Astrocyte (in vitro differentiated cells and primary cell): ENCODE data around the gene PDZK1IP1. TPM values are rescaled to one million over a fixed set of nuclear protein-coding genes. Genes with fewer than 3 reads are reported as not detected.
"Not testable (repeated sequence)": the region's sequence is repeated elsewhere in the genome, so short reads cannot be mapped to it uniquely, and the experiment has no call there.

Experiments
- DNase-seq: peaks from one replicate; pipeline ENCODE4 v3.0.0-alpha.2; 2010; ENCODE audit warnings: low read depth
- FAIRE-seq: peaks from 2 replicates; lab custom pipeline; 2011; peaks lifted over from hg19 to GRCh38; lab: Jason Lieb, UNC
- H2AFZ ChIP-seq: 2 replicates; pipeline ENCODE4 v1.6.0; 2012; ENCODE audit warnings: low read depth, low read length, inconsistent platforms
- H3K27ac ChIP-seq: 2 replicates; pipeline ENCODE4 v1.5.1; 2011; ENCODE audit warnings: low read depth, low read length, inconsistent platforms
- H3K27me3 ChIP-seq: 2 replicates; pipeline ENCODE4 v1.6.0; 2011; ENCODE audit warnings: low read length, inconsistent platforms; ENCODE audit not compliant: insufficient read depth
- H3K36me3 ChIP-seq: 2 replicates; pipeline ENCODE4 v1.5.1; 2011; ENCODE audit warnings: low read length, inconsistent platforms; ENCODE audit not compliant: insufficient read depth
- H3K4me1 ChIP-seq: 2 replicates; pipeline ENCODE4 v1.5.1; 2011; ENCODE audit warnings: low read length, inconsistent platforms; ENCODE audit not compliant: insufficient read depth
- H3K4me2 ChIP-seq: 2 replicates; pipeline ENCODE4 v1.6.0; 2012; ENCODE audit warnings: low read length, inconsistent platforms
- H3K4me3 ChIP-seq: 2 replicates; pipeline ENCODE4 v1.5.1; 2011; ENCODE audit warnings: low read depth, mild to moderate bottlenecking, low read length, inconsistent platforms; ENCODE audit not compliant: insufficient read depth
- H3K79me2 ChIP-seq: 2 replicates; pipeline ENCODE4 v1.6.0; 2012; ENCODE audit warnings: mild to moderate bottlenecking, low read length, inconsistent platforms; ENCODE audit not compliant: insufficient read depth
- H3K9ac ChIP-seq: 2 replicates; pipeline ENCODE4 v1.6.0; 2012; ENCODE audit warnings: mild to moderate bottlenecking, low read length, inconsistent platforms
- H3K9me3 ChIP-seq: 2 replicates; pipeline ENCODE4 v1.5.1; 2012; ENCODE audit warnings: low read depth, mild to moderate bottlenecking, low read length, inconsistent platforms; ENCODE audit not compliant: insufficient read depth
- H4K20me1 ChIP-seq: 2 replicates; pipeline ENCODE4 v1.6.0; 2012; ENCODE audit warnings: low read length, inconsistent platforms; ENCODE audit not compliant: insufficient read depth
- H3K27ac Mint-ChIP-seq: one replicate; pipeline ENCODE4 v1.8.0; 2021; ENCODE audit warnings: mild to moderate bottlenecking, mixed read lengths; ENCODE audit not compliant: unreplicated experiment
- H3K27me3 Mint-ChIP-seq: one replicate; pipeline ENCODE4 v1.8.0; 2021; ENCODE audit warnings: low read depth, mixed read lengths; ENCODE audit not compliant: unreplicated experiment
- H3K36me3 Mint-ChIP-seq: one replicate; pipeline ENCODE4 v1.8.0; 2021; ENCODE audit warnings: low read depth, mixed read lengths; ENCODE audit not compliant: unreplicated experiment
- H3K4me1 Mint-ChIP-seq: one replicate; pipeline ENCODE4 v1.8.0; 2021; ENCODE audit warnings: low read depth, mixed read lengths; ENCODE audit not compliant: unreplicated experiment
- H3K4me3 Mint-ChIP-seq: one replicate; pipeline ENCODE4 v1.8.0; 2021; ENCODE audit warnings: mild to moderate bottlenecking, moderate library complexity, mixed read lengths; ENCODE audit not compliant: unreplicated experiment
- H3K9me3 Mint-ChIP-seq: one replicate; pipeline ENCODE4 v1.8.0; 2021; ENCODE audit warnings: mild to moderate bottlenecking, mixed read lengths; ENCODE audit not compliant: unreplicated experiment
- EZH2 ChIP-seq: IDR thresholded peaks from 2 replicates; pipeline ENCODE4 v1.6.1; 2012; ENCODE audit warnings: mild to moderate bottlenecking, low read length, inconsistent platforms; ENCODE audit not compliant: insufficient read depth
- total RNA-seq: library from RNA; stranded (reverse); gene quantifications from 2 replicates; pipeline ENCODE4 v1.2.1, GENCODE V29; 2021
- TF ChIP-seq, protein P1 (sequence below): IDR thresholded peaks from 2 replicates; pipeline ENCODE4 v1.5.1; 2011; ENCODE audit warnings: low read depth, mild to moderate bottlenecking, inconsistent platforms, low read length, moderate library complexity; ENCODE audit not compliant: insufficient read depth

The PDZK1IP1 gene
- total RNA-seq, 1 donor from 2014 or later, result 0.34 TPM

- peaks cover 25% of the 10 kb centered on the region for H3K4me1 Mint-ChIP-seq
- Histone ChIP-seq H3K9me3 (no peaks in the 10 kb centered on the region), H3K4me1 (peaks cover 6% of the 10 kb centered on the region), H4K20me1 (no peaks in the 10 kb centered on the region), H3K27me3 (peaks cover 14% of the 10 kb centered on the region), H3K4me3 (no peak overlapping the region), H3K36me3 (no peaks in the 10 kb centered on the region), H3K27ac (no peak overlapping the region), H2AFZ (no peak overlapping the region), H3K79me2 (no peaks in the 10 kb centered on the region), H3K9ac (no peak overlapping the region), H3K4me2 (no peak overlapping the region)
- H3K27me3 Mint-ChIP-seq, result peaks cover 44% of the 10 kb centered on the region
- H3K36me3 Mint-ChIP-seq, result no peaks in the 10 kb centered on the region
- H3K4me3 Mint-ChIP-seq, result no peak overlapping the region
- DNase-seq (no peak), FAIRE-seq (no peak)
- H3K9me3 Mint-ChIP-seq, result no peaks in the 10 kb centered on the region
- no peak for TF ChIP-seq EZH2
- TF ChIP-seq, protein P1, sequence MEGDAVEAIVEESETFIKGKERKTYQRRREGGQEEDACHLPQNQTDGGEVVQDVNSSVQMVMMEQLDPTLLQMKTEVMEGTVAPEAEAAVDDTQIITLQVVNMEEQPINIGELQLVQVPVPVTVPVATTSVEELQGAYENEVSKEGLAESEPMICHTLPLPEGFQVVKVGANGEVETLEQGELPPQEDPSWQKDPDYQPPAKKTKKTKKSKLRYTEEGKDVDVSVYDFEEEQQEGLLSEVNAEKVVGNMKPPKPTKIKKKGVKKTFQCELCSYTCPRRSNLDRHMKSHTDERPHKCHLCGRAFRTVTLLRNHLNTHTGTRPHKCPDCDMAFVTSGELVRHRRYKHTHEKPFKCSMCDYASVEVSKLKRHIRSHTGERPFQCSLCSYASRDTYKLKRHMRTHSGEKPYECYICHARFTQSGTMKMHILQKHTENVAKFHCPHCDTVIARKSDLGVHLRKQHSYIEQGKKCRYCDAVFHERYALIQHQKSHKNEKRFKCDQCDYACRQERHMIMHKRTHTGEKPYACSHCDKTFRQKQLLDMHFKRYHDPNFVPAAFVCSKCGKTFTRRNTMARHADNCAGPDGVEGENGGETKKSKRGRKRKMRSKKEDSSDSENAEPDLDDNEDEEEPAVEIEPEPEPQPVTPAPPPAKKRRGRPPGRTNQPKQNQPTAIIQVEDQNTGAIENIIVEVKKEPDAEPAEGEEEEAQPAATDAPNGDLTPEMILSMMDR, result no peak
- H3K27ac Mint-ChIP-seq, result no peak overlapping the region
Measured at GRCh38 chr1:47194311-47194710, 4.5 kb upstream of the PDZK1IP1 start.

GRCh38 chr1:47193496-47193895, 3.7 kb upstream of the PDZK1IP1 start:
- H3K4me1 ChIP-seq, H3K4me2 ChIP-seq, H3K27me3 ChIP-seq, H4K20me1 ChIP-seq, H3K36me3 ChIP-seq, H3K9ac ChIP-seq, H3K27ac ChIP-seq, H3K4me3 ChIP-seq, DNase-seq, FAIRE-seq, H2AFZ ChIP-seq, H3K27ac Mint-ChIP-seq, H3K9me3 Mint-ChIP-seq, H3K79me2 ChIP-seq, H3K9me3 ChIP-seq, H3K36me3 Mint-ChIP-seq, H3K4me3 Mint-ChIP-seq: not testable (repeated sequence)
- peaks cover 38% of the 10 kb centered on the region for H3K27me3 Mint-ChIP-seq
- peaks cover 21% of the 10 kb centered on the region for H3K4me1 Mint-ChIP-seq

- peak; percentile 62 for FAIRE-seq
- peak; percentile 22 for DNase-seq
- Histone ChIP-seq H3K4me3 (no peak overlapping the region), H3K36me3 (no peaks in the 10 kb centered on the region), H3K27ac (no peak overlapping the region), H3K4me2 (no peak overlapping the region), H3K9me3 (no peaks in the 10 kb centered on the region), H3K79me2 (no peaks in the 10 kb centered on the region), H3K4me1 (peaks cover 6% of the 10 kb centered on the region), H3K27me3 (peaks cover 7% of the 10 kb centered on the region), H3K9ac (no peak overlapping the region), H4K20me1 (no peaks in the 10 kb centered on the region), H2AFZ (no peak overlapping the region)
- Mint-ChIP-seq H3K9me3 (no peaks in the 10 kb centered on the region), H3K27ac (no peak overlapping the region), H3K4me1 (peaks cover 20% of the 10 kb centered on the region), H3K27me3 (peaks cover 33% of the 10 kb centered on the region), H3K4me3 (no peak overlapping the region), H3K36me3 (no peaks in the 10 kb centered on the region)
- TF ChIP-seq, protein P1, result peak; percentile 97
- TF ChIP-seq EZH2, result no peak
Measured at GRCh38 chr1:47192458-47193384, 2.9 kb upstream of the PDZK1IP1 start.
